Vagina (tissue), 2 donors: ENCODE measurements around the gene FAM120A.

ENCODE experiments used
- POLR2A ChIP-seq, 2 donors: fragments of 450-650 bp; IDR thresholded peaks; one replicate each; pipeline ENCODE4 v1.6.1; 2017; ENCODE audit warnings: antibody characterized with exemption in 2 of 2, mild to moderate bottlenecking in 2 of 2, moderate library complexity in 2 of 2
- POLR2AphosphoS5 ChIP-seq, 2 donors: sonication (generic); formaldehyde crosslinking; IDR thresholded peaks; one replicate each; pipeline ENCODE4 v1.9.0; 2017; ENCODE audit warnings: antibody characterized with exemption in 2 of 2, mild to moderate bottlenecking in 2 of 2, low read depth in 1 of 2; ENCODE audit not compliant: insufficient read depth in 1 of 2
- TF ChIP-seq, protein P1 (sequence below), 3 experiments: fragments of 450-650 bp in 2 of 3; fragments of 200-600 bp in 1 of 3; sonication (generic) in 1 of 3; IDR thresholded peaks; one replicate each; pipeline ENCODE4 v1.5.1; 2017 to 2019; ENCODE audit warnings: antibody characterized with exemption in 3 of 3, mild to moderate bottlenecking in 2 of 3, moderate library complexity in 2 of 3

DNA sequence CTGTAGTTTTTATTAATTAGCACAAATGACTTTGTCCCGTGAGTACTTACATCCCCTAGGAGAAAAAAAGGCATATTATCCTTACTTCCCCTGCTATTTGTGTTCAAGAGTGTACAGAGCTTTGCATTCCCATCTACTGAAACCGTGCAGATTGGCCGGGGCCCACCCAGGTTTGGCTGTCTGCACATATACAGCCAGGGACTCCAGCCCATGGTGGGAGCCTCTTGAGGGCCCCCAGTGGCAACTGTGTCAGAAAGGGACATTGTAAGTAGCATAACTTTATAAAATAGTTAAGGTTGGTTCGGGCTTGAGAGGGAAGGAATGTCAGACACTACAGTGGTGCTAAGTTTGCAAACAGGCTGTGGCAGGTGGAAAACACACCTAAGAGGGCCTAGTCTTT is 149.6 kb downstream of the FAM120A start:
- TF ChIP-seq, protein P1, sequence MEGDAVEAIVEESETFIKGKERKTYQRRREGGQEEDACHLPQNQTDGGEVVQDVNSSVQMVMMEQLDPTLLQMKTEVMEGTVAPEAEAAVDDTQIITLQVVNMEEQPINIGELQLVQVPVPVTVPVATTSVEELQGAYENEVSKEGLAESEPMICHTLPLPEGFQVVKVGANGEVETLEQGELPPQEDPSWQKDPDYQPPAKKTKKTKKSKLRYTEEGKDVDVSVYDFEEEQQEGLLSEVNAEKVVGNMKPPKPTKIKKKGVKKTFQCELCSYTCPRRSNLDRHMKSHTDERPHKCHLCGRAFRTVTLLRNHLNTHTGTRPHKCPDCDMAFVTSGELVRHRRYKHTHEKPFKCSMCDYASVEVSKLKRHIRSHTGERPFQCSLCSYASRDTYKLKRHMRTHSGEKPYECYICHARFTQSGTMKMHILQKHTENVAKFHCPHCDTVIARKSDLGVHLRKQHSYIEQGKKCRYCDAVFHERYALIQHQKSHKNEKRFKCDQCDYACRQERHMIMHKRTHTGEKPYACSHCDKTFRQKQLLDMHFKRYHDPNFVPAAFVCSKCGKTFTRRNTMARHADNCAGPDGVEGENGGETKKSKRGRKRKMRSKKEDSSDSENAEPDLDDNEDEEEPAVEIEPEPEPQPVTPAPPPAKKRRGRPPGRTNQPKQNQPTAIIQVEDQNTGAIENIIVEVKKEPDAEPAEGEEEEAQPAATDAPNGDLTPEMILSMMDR (IDR thresholded peaks at IDR 0.05): no peak
- TF ChIP-seq POLR2A (IDR thresholded peaks at IDR 0.05) (no peak), POLR2AphosphoS5 (IDR thresholded peaks at IDR 0.05; ENCODE audit: insufficient read depth in 1 of 2, low read depth in 1 of 2) (no peak)
